ENCODE data around the gene RDH8.

GRCh38 chr19:9989504-9989903 lies 23.8 kb upstream of the RDH8 start:
- TF ChIP-seq CTCF (IDR thresholded peaks at IDR 0.05; ENCODE audit: extremely low read depth in 1 of 2, insufficient read depth in 1 of 2, low read depth in 1 of 2, low read length in 2 of 2) (no peak), POLR2A (IDR thresholded peaks at IDR 0.05; ENCODE audit: low read depth, low read length) (no peak), POLR2AphosphoS5 (IDR thresholded peaks at IDR 0.05; ENCODE audit: insufficient read depth, low read depth, low read length) (no peak), EZH2 (IDR thresholded peaks at IDR 0.05; ENCODE audit: borderline replicate concordance, low read depth, low read length, severe bottlenecking) (no peak), JUN (IDR thresholded peaks at IDR 0.05; ENCODE audit: borderline replicate concordance, insufficient read depth, insufficient read length, low read depth) (no peak), MAX (IDR thresholded peaks at IDR 0.05; ENCODE audit: insufficient read depth, insufficient read length) (no peak), MYC (IDR thresholded peaks at IDR 0.05; ENCODE audit: low read depth, low read length) (no peak)

Data from endothelial cell of umbilical vein (primary cell).